NCI-H1417 treated with DMSO at 0.1 percent for 48 hours (cell line): Measurements from ENCODE around the gene C19orf25.
"Not testable (repeated sequence)": the region's sequence is repeated elsewhere in the genome, so short reads cannot be mapped to it uniquely, and the experiment has no call there.

Experiments used
- DNase-seq: peaks from one replicate; lab custom pipeline; 2025; lab: John Stamatoyannopoulos, UW

The C19orf25 gene

GRCh38 chr19:1478934-1479707, at the start of gene C19orf25:
TSS of gene C19orf25 (minus strand) at chr19:1479215. CDS start at chr19:1478903, 312 bp downstream.
- peak; percentile 83 for DNase-seq

GRCh38 chr19:1527650-1528309, 48.8 kb upstream of the C19orf25 start:
- no peak for DNase-seq

GRCh38 chr19:1526979-1527649, 48.1 kb upstream of the C19orf25 start:
- DNase-seq, result no peak

GRCh38 chr19:1526066-1526778, 47.2 kb upstream of the C19orf25 start:
- no peak for DNase-seq

DNA sequence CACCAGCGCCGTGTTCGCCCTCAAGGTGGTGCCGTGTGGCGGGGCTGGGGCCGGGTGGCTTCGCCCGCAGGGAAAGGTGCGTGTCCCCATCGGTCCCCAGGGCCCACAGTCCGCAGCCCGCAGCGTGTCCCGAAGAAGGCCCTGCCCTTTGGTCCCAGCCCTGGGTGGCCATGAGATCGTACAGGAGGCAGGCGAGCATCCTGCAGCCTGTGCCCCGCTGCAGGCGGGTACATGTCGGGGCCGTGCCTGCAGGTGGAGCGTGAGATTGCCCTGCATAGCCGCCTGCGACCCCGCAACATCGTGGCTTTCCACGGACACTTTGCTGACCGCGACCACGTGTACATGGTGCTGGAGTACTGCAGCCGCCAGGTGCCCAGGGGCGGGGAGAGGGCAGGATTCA, 46.3 kb upstream of the C19orf25 start:
- no peak for DNase-seq

- no peak for DNase-seq
Observed at GRCh38 chr19:1524972-1525325, 45.9 kb upstream of the C19orf25 start.

DNA sequence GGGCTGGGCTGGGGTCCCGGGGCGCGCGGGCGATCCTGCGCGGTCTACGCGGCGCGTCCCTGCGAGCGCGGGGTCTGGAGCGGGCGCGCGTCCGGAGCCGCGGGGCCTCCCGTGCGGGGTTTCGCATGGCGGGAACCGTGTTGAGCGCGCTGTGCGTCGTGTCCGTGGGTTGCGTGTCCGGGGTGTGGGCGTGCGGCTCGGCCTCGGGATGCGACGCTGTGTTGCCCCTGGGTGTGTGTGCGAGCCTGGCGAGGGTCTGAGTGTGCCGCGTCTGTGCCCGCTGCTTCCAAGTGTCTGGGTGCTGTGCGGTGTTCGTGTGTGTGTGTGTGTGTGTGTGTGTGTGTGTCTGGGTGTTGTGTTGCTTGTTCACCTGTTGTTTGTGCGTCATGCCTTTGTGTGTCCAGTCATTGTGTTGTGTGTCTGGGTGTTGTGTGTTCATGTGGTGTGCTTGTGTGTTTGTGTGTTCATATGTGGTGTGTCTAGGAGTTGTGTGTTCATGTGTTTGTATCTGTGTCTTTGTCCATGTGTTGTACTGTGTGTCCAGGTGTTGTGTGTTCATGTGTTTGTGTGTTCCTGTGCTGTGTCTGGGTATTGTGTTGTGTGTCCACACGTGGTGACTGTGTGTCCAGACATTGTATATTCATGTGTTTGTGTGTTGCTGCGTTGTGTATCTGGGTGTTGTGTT, 45.4 kb upstream of the C19orf25 start:
- DNase-seq, result no peak

GRCh38 chr19:1523412-1524286, 44.6 kb upstream of the C19orf25 start, which contains the start of gene PLK5:
TSS of gene PLK5 (plus strand) at chr19:1524077. CDS start at chr19:1526997, 2,920 bp downstream.
- no peak for DNase-seq

DNA sequence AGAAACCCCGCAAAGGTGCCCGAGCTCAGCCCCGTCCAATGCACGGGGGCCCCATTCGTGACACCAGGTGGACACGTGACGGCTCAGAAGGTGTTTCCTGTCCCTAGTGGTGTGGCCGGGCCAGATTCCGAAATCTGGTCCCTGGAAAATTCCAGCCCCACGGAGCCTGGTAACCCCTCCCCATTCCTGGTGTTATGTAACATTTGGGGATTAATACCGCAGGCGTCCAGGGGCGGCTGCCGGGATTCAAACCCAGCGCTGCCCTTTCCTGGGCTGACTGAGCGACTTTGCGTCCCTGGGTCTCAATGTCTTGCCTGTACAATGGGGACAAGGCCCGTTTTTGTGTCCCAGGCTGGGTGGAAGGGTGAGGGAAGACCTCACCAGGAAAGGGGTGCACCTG, 43.8 kb upstream of the C19orf25 start:
- DNase-seq, result no peak

DNA sequence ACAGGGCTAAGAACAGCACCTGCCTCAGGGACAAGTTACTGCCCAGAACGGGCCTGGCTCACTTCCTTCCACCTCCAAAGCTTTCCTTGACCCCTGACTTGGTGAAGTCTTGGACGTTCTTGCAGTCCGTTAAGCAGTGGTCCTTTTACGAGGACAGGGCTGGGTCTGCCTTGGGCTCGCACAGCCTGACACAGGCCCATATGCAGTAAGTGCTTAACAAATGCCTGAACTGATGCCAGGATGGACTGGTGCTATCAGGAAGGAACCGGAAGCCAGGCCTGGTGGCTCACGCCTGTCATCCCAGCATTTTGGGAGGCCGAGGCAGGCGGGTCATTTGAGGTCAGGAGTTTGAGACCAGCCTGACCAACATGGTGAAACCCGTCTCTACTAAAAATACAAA, 43.0 kb upstream of the C19orf25 start:
- no peak for DNase-seq

DNA sequence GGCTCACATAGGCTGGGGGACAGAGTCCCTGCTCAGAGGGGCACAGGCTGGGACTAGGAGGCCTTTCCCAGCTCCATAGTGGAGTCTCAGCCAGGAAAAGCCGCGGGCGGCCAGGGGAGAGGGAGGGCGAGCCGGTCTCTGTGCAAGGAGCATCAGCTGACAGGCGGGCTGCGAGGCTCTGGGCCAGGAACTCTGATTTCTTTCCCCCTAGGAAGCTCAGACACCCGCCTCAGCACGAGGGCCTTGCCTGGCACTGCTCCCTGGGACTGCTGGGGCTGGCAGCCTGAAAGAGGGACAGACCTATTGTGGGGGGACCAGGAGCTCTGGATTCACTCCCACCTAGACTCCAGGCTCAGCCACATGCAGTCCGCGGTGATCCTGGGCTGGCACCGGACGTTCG, 42.6 kb upstream of the C19orf25 start:
- DNase-seq, result no peak

- no peak for DNase-seq
Observed at GRCh38 chr19:1520203-1520780, 41.3 kb upstream of the C19orf25 start.

- not testable (repeated sequence) for DNase-seq
Observed at GRCh38 chr19:1519802-1520201, 40.8 kb upstream of the C19orf25 start.

DNA sequence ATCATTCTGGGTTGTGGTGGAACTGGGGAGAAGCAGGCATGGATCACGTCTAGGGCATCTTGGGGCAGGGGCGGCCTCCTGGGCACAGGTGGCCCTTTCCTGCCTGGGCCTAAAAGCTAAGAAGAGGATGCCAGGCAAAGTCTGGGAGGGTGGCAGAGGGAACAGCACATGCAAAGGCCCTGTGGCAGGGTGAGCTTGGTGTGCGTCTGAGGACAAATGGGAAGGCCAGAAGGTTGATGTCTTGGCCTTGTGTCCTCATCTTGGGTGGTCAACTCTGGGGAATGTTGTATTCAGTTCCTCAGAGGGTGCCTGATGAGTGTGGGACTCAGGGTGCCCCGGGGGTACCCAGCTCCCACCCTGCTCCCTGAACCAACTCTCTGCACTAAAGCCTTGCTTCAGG, 39.5 kb upstream of the C19orf25 start:
- no peak for DNase-seq

GRCh38 chr19:1516395-1516753, 37.4 kb upstream of the C19orf25 start:
- no peak for DNase-seq

DNA sequence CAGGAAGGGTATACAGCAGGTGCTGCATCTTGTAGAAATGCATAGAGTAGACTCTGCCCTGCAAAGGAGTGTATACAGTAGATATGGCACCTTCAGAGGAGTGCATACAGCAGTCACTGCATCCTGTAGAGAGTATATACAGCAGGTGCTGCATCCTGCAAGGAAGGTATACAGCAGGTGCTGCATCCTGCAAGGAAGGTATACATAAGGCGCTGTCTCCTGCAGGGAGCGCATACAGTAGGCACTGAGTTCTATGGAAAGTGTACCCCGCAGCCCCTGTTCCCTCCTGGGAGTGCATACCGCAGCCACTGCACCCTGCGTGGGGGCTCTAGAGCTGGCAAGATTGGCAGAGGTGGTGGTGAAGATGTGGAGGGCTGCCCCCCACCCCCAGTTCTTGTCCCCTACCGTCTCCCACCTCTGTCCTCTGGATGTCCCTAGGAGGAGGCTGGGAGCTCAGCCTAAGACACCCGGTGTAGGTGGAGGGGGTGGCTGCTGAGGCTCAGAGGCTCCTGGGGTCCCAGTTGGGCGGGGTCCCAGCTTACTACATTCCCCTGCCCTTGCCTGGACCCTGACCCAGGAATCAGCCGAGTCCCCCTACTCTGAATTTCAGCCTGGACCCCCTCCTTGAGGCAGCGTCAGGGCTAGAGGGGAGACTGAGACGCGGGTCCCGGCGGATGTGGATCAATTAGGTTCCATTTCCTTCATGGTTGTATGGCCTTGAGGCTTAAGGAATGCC, 36.1 kb upstream of the C19orf25 start:
- DNase-seq, result no peak

DNA sequence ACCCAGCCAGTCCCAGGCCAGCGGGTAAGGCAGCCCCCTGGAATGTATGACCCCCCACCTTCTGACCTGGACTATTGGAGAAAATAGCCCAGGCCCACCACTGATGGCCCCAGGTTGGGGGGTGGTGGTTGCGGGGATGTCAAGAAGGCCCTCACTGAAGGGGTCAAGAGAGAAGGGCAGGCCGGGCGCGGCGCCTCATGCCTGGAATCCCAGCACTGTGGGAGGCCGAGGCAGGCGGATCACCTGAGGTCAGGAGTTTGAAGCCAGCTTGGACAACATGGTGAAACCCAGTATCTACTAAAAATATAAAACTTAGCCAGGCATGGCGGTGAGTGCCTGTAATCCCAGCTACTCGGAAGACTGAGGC, 35.3 kb upstream of the C19orf25 start:
- no peak for DNase-seq

DNA sequence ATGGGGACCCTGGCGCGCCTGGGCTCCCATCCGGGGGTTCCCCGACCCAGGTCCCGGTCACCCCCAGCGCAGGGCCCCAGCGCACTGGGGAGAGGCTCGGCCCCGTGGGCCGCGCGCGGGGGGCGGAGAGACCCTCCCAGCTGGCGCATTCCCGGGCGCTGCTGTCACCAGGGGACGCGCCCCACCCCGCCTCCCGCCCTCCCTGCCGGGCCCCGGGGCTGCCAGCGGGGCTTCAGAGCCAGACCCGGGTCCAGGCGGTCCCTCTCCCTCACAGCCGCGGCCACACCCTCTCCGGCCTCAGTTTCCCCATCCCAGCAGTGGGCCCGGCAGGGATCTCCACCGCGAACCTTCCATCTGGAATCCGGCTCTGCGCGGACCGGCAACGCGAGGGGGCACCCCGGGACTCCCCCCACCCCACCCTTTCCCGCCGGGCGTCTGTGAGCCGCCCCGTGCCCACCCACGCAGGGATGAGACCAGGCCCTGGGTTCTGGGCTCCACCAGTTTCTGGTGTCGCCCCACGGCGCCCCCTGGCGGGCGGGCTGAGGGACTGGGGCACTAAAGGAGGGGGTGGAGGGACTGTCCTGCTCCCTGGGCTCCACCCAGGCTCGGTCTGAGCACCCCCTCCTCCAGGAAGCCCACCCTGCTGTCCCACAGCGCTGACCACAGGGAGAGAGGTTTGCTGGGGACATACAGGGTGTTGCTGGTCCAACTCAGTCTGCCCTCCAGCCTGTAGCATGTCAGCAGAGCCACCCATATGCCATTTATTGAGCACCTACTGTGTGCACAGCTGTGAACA, 34.7 kb upstream of the C19orf25 start:
- DNase-seq, result no peak
